ENCODE measurements around the gene TMEM131. TPM values are rescaled to one million over a fixed set of nuclear protein-coding genes. Genes with fewer than 3 reads are reported as not detected.

The TMEM131 gene
- total RNA-seq, 1 donor from 2014 or later, result 36.6 TPM

DNA sequence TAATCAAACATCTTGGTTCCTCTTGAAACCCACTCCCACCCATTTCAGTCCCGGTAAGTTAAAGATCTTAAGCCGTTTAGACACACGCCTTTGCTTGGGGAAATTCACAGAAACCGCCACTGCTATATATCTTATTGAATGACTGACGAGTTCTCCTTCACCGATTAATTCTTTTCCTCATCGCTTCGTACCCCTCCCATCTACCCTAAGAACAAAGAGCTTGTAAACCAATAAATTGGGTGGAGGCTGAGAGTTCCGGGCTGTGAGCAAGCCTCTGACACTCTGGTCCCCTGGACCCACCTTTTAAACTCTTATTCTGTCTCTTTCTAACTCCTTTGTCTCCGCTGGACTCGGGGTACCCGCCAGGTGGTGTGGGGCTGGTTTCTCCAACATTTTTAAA, 30.6 kb downstream of the TMEM131 start:
- DNase-seq, result no peak
- Mint-ChIP-seq H3K4me1 (ENCODE audit: low read depth, unreplicated experiment) (peaks cover 4% of the 10 kb centered on the region), H3K36me3 (ENCODE audit: unreplicated experiment) (no peaks in the 10 kb centered on the region), H3K9me3 (ENCODE audit: unreplicated experiment) (no peaks in the 10 kb centered on the region), H3K4me3 (ENCODE audit: unreplicated experiment) (peak overlapping the region; percentile 1), H3K27me3 (ENCODE audit: unreplicated experiment) (peaks cover under 1% of the 10 kb centered on the region), H3K27ac (ENCODE audit: unreplicated experiment) (no peak overlapping the region)
- TF ChIP-seq, protein P1, sequence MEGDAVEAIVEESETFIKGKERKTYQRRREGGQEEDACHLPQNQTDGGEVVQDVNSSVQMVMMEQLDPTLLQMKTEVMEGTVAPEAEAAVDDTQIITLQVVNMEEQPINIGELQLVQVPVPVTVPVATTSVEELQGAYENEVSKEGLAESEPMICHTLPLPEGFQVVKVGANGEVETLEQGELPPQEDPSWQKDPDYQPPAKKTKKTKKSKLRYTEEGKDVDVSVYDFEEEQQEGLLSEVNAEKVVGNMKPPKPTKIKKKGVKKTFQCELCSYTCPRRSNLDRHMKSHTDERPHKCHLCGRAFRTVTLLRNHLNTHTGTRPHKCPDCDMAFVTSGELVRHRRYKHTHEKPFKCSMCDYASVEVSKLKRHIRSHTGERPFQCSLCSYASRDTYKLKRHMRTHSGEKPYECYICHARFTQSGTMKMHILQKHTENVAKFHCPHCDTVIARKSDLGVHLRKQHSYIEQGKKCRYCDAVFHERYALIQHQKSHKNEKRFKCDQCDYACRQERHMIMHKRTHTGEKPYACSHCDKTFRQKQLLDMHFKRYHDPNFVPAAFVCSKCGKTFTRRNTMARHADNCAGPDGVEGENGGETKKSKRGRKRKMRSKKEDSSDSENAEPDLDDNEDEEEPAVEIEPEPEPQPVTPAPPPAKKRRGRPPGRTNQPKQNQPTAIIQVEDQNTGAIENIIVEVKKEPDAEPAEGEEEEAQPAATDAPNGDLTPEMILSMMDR (IDR thresholded peaks at IDR 0.05; ENCODE audit: partially characterized antibody, unreplicated experiment), result no peak

DNA sequence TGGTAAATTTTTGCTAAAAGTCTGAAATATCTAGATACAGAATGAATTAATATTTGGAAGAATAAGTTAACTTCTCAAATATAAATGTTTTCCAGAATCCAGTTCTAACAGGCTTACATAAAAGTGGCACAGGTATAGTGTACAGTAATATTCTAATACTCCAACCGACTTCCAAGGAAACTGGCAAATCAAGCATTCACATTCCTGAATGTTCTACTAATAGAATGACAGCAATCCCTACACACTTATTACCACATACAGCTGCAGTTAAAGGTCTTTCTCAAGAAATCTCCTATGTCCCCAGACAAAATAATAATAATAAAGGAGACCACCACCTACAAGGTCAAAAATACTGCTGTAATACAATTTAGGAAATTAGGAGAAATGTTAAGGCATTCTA, 31.9 kb downstream of the TMEM131 start:
- no peak for DNase-seq
- Mint-ChIP-seq H3K27me3 (ENCODE audit: unreplicated experiment) (no peaks in the 10 kb centered on the region), H3K9me3 (ENCODE audit: unreplicated experiment) (no peaks in the 10 kb centered on the region), H3K4me1 (ENCODE audit: low read depth, unreplicated experiment) (peaks cover 8% of the 10 kb centered on the region), H3K27ac (ENCODE audit: unreplicated experiment) (no peak overlapping the region), H3K4me3 (ENCODE audit: unreplicated experiment) (no peak overlapping the region), H3K36me3 (ENCODE audit: unreplicated experiment) (no peaks in the 10 kb centered on the region)
- TF ChIP-seq, protein P1 (IDR thresholded peaks at IDR 0.05; ENCODE audit: partially characterized antibody, unreplicated experiment), result no peak

DNA sequence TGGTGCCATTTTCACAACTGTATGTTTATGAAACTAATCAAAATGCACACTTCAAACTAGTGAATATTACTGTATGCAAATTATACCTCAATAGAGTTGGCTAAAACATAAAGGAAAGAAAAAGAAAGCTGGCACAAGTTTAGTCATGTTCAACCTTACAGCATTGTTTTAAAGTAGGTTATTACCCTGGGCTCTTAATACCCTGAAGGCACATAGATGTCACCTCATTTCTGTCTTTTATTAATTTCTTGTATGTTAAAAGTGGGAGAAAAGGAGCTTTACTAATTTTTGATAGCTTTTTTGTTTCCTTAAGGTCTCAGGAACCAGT, 32.7 kb downstream of the TMEM131 start:
- Mint-ChIP-seq H3K36me3 (ENCODE audit: unreplicated experiment) (no peaks in the 10 kb centered on the region), H3K27ac (ENCODE audit: unreplicated experiment) (no peak overlapping the region), H3K4me3 (ENCODE audit: unreplicated experiment) (no peak overlapping the region), H3K9me3 (ENCODE audit: unreplicated experiment) (no peaks in the 10 kb centered on the region), H3K27me3 (ENCODE audit: unreplicated experiment) (no peaks in the 10 kb centered on the region), H3K4me1 (ENCODE audit: low read depth, unreplicated experiment) (peaks cover 8% of the 10 kb centered on the region)
- no peak for DNase-seq
- TF ChIP-seq, protein P1 (IDR thresholded peaks at IDR 0.05; ENCODE audit: partially characterized antibody, unreplicated experiment), result no peak

DNA sequence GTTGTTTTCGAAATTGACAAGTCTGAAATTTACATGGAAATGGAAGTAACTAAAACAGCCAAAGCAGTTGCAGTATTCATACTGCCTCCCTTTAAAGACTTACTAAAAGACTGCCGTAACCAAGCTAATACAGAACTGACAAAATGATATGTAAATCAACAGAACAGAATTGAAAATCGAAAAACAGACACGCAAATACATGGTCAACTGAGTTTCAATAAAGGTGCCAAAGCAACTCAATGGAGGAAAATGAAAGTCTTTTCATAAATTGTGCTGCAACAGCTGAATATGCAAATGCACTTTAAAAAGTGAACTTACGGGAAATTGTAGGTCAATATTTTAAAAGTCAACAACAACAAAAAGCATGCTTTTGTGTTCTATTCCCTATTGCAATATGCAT, 34.2 kb downstream of the TMEM131 start:
- no peak for DNase-seq
- no peaks in the 10 kb centered on the region for H3K9me3 Mint-ChIP-seq (ENCODE audit: unreplicated experiment)
- H3K27me3 Mint-ChIP-seq (ENCODE audit: unreplicated experiment), result no peaks in the 10 kb centered on the region
- peaks cover 8% of the 10 kb centered on the region for H3K4me1 Mint-ChIP-seq (ENCODE audit: low read depth, unreplicated experiment)
- H3K27ac Mint-ChIP-seq (ENCODE audit: unreplicated experiment), result no peak overlapping the region
- H3K36me3 Mint-ChIP-seq (ENCODE audit: unreplicated experiment), result no peaks in the 10 kb centered on the region
- H3K4me3 Mint-ChIP-seq (ENCODE audit: unreplicated experiment), result no peak overlapping the region
- TF ChIP-seq, protein P1 (IDR thresholded peaks at IDR 0.05; ENCODE audit: partially characterized antibody, unreplicated experiment), result no peak

- Mint-ChIP-seq H3K9me3 (ENCODE audit: unreplicated experiment) (peaks cover 1% of the 10 kb centered on the region), H3K4me1 (ENCODE audit: low read depth, unreplicated experiment) (peaks cover 4% of the 10 kb centered on the region), H3K36me3 (ENCODE audit: unreplicated experiment) (no peaks in the 10 kb centered on the region), H3K27me3 (ENCODE audit: unreplicated experiment) (no peaks in the 10 kb centered on the region), H3K27ac (ENCODE audit: unreplicated experiment) (no peak overlapping the region), H3K4me3 (ENCODE audit: unreplicated experiment) (no peak overlapping the region)
- DNase-seq, result no peak
- TF ChIP-seq, protein P1 (IDR thresholded peaks at IDR 0.05; ENCODE audit: partially characterized antibody, unreplicated experiment), result no peak
Observed at GRCh38 chr2:97958184-97958583, 37.6 kb downstream of the TMEM131 start.
